HEK293 (cell line): ENCODE data around the gene CYS1.
"Not testable (repeated sequence)": the region's sequence is repeated elsewhere in the genome, so short reads cannot be mapped to it uniquely, and the experiment has no call there.

Experiments used
- ZBTB1 ChIP-seq: fragments of 450-650 bp; formaldehyde crosslinking; IDR thresholded peaks from 2 replicates; pipeline ENCODE4 v1.5.1; 2016; ENCODE audit warnings: missing biosample characterization, missing genetic modification characterization
- ZBTB8A ChIP-seq: fragments of 450-650 bp; formaldehyde crosslinking; IDR thresholded peaks from 2 replicates; pipeline ENCODE4 v1.5.1; 2016; ENCODE audit warnings: missing biosample characterization, missing genetic modification characterization
- ZNF274 ChIP-seq, 2 experiments: fragments of 200-500 bp in 1 of 2; fragments of 450-650 bp in 1 of 2; sonication (Bioruptor generic) in 1 of 2; formaldehyde crosslinking in 1 of 2; IDR thresholded peaks; 2 replicates each; pipeline versions ENCODE4 v1.5.1 to v1.6.1; 2014 to 2016; ENCODE audit warnings: borderline replicate concordance in 1 of 2, inconsistent platforms in 1 of 2, low read length in 1 of 2, missing biosample characterization in 1 of 2, missing genetic modification characterization in 1 of 2
- ZNF521 ChIP-seq: fragments of 450-650 bp; formaldehyde crosslinking; IDR thresholded peaks from 2 replicates; pipeline ENCODE4 v1.5.1; 2017; ENCODE audit warnings: missing biosample characterization, mild to moderate bottlenecking, missing genetic modification characterization
- TF ChIP-seq, protein P1 (sequence below): fragments of 450-650 bp; formaldehyde crosslinking; IDR thresholded peaks from 2 replicates; pipeline ENCODE4 v1.5.1; 2016; ENCODE audit warnings: missing biosample characterization, missing genetic modification characterization, low read depth
- TF ChIP-seq, protein P2 (sequence below): fragments of 450-650 bp; formaldehyde crosslinking; IDR thresholded peaks from 2 replicates; pipeline ENCODE4 v1.5.1; 2016; ENCODE audit warnings: missing biosample characterization, missing genetic modification characterization

- TF ChIP-seq ZNF521 (tag by site-specific recombination); ZBTB8A (tag by site-specific recombination); ZBTB1; ZNF274 (IDR thresholded peaks at IDR 0.05; ENCODE audit: low read length); ZNF274 (tag by site-specific recombination; IDR thresholded peaks at IDR 0.05; ENCODE audit: borderline replicate concordance): not testable (repeated sequence)
- TF ChIP-seq, protein P1, sequence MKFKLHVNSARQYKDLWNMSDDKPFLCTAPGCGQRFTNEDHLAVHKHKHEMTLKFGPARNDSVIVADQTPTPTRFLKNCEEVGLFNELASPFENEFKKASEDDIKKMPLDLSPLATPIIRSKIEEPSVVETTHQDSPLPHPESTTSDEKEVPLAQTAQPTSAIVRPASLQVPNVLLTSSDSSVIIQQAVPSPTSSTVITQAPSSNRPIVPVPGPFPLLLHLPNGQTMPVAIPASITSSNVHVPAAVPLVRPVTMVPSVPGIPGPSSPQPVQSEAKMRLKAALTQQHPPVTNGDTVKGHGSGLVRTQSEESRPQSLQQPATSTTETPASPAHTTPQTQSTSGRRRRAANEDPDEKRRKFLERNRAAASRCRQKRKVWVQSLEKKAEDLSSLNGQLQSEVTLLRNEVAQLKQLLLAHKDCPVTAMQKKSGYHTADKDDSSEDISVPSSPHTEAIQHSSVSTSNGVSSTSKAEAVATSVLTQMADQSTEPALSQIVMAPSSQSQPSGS (tag by site-specific recombination), result not testable (repeated sequence)
- TF ChIP-seq, protein P2, sequence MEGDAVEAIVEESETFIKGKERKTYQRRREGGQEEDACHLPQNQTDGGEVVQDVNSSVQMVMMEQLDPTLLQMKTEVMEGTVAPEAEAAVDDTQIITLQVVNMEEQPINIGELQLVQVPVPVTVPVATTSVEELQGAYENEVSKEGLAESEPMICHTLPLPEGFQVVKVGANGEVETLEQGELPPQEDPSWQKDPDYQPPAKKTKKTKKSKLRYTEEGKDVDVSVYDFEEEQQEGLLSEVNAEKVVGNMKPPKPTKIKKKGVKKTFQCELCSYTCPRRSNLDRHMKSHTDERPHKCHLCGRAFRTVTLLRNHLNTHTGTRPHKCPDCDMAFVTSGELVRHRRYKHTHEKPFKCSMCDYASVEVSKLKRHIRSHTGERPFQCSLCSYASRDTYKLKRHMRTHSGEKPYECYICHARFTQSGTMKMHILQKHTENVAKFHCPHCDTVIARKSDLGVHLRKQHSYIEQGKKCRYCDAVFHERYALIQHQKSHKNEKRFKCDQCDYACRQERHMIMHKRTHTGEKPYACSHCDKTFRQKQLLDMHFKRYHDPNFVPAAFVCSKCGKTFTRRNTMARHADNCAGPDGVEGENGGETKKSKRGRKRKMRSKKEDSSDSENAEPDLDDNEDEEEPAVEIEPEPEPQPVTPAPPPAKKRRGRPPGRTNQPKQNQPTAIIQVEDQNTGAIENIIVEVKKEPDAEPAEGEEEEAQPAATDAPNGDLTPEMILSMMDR, result not testable (repeated sequence)
Observed at GRCh38 chr2:10010861-10011605, 69.2 kb downstream of the CYS1 start.
